Transverse colon (tissue), 4 donors: Measurements from ENCODE around the gene TTC28. TPM values are rescaled to one million over a fixed set of nuclear protein-coding genes. Genes with fewer than 3 reads are reported as not detected.

Source experiments
- DNase-seq: peaks from one replicate; pipeline ENCODE4 v3.0.0-alpha.2; 2019
- H3K27ac ChIP-seq, 4 donors: fragments of 200-600 bp; sonication (generic); 2 replicates each; pipeline ENCODE4 v1.5.1; 2016 to 2018; ENCODE audit warnings: inconsistent platforms in 4 of 4
- H3K27me3 ChIP-seq: fragments of 200-600 bp; sonication (generic); 2 replicates; pipeline ENCODE4 v1.5.1; 2017; ENCODE audit warnings: inconsistent platforms
- H3K36me3 ChIP-seq, 4 donors: fragments of 200-600 bp; sonication (generic); 2 replicates each; pipeline ENCODE4 v1.5.1; 2017 to 2019; ENCODE audit warnings: inconsistent platforms in 4 of 4
- H3K4me1 ChIP-seq, 4 donors: fragments of 200-600 bp; sonication (generic); 2 replicates each; pipeline ENCODE4 v1.5.1; 2017 to 2020; ENCODE audit warnings: inconsistent platforms in 4 of 4
- H3K4me3 ChIP-seq, 4 donors: fragments of 200-600 bp; sonication (generic); 1 replicate in 1 of 4; 2 replicates in 3 of 4; pipeline versions ENCODE4 v1.5.1 to v1.6.1; 2017 to 2019; ENCODE audit warnings: inconsistent platforms in 4 of 4
- H3K9me3 ChIP-seq, 2 donors: fragments of 200-600 bp; sonication (generic); 2 replicates each; pipeline ENCODE4 v1.5.1; 2017 to 2019; ENCODE audit warnings: inconsistent platforms in 2 of 2
- CTCF ChIP-seq, 5 experiments: fragments of 200-600 bp in 3 of 5; fragments of 450-650 bp in 2 of 5; sonication (generic) in 3 of 5; IDR thresholded peaks; 1 replicate in 2 of 5; 2 replicates in 3 of 5; pipeline ENCODE4 v1.5.1; 2016 to 2017; ENCODE audit warnings: antibody characterized with exemption in 5 of 5, inconsistent platforms in 3 of 5, mild to moderate bottlenecking in 2 of 5, moderate library complexity in 1 of 5
- EP300 ChIP-seq: sonication (generic); formaldehyde crosslinking; IDR thresholded peaks from one replicate; pipeline ENCODE4 v1.6.1; 2017; ENCODE audit warnings: antibody characterized with exemption, low read depth
- POLR2A ChIP-seq: fragments of 450-650 bp; IDR thresholded peaks from one replicate; pipeline ENCODE4 v1.6.1; 2016; ENCODE audit warnings: antibody characterized with exemption, mild to moderate bottlenecking, moderate library complexity
- POLR2AphosphoS5 ChIP-seq, 3 donors: sonication (generic); formaldehyde crosslinking; IDR thresholded peaks; one replicate each; pipeline ENCODE4 v1.6.1; 2016; ENCODE audit warnings: antibody characterized with exemption in 3 of 3
- WGBS, 2 donors: methylation state at CpG; one replicate each; pipeline ENCODE4 v1.1.5; 2018; ENCODE audit warnings: low coverage in 1 of 2; 5-methylcytosine and 5-hydroxymethylcytosine counted together
- in situ Hi-C, 4 donors: fragments of 200-750 bp; cut with MboI; loops; one replicate each; pipeline versions ENCODE4 v1.15.0 to v1.15.1; 2017; ENCODE audit warnings: low sequenced_read_pairs in 3 of 4, low pct_ligation_motif_present in 1 of 4, low pct_unique_long_range_greater_than_20kb in 1 of 4
- intact Hi-C: fragments of 100-400 bp; cut with DNase I; formaldehyde crosslinking; loops from one replicate; pipeline ENCODE4 v1.15.1; 2023; ENCODE audit warnings: low total_unique reads
- total RNA-seq, 4 donors: library from RNA; depleted of rRNA; stranded (reverse); fragments of >200 nt; gene quantifications; one replicate each; pipeline ENCODE4 v1.1.0, GENCODE V29; 2016

Gene TTC28
- total RNA-seq, 4 donors from 2014 or later: 7.6 to 84.2 (median 12.4) TPM

GRCh38 chr22:28604966-28605761 is 74.5 kb downstream of the TTC28 start:
- Histone ChIP-seq H3K36me3 (no peaks in the 10 kb centered on the region), H3K9me3 (no peaks in the 10 kb centered on the region), H3K27me3 (no peaks in the 10 kb centered on the region), H3K4me1 (peaks cover 0 to 17% (median 6%) of the 10 kb centered on the region in 4 donors), H3K27ac (no peak overlapping the region), H3K4me3 (no peak overlapping the region)
- intact Hi-C loops (loop anchor here (5.0 kb wide), 1 partner anchor 222 kb away; no protein-coding TSS in a partner anchor), in situ Hi-C loops (loop anchor here (5.0 to 25.0 kb wide), 5 partner anchors 222 to 432 kb away; no protein-coding TSS in a partner anchor)
- DNase-seq: no peak
- TF ChIP-seq POLR2AphosphoS5 (IDR thresholded peaks at IDR 0.05) (no peak), POLR2A (no peak), CTCF (IDR thresholded peaks at IDR 0.05) (no peak), EP300 (no peak)
- 44 to 69% methylated on average over 2 of the region's 2 CpGs for WGBS, 2 donors

GRCh38 chr22:28601915-28602314 is 77.7 kb downstream of the TTC28 start:
- H3K4me1 ChIP-seq: no peaks in the 10 kb centered on the region
- TF ChIP-seq POLR2A (no peak), CTCF (IDR thresholded peaks at IDR 0.05) (no peak), EP300 (no peak), POLR2AphosphoS5 (IDR thresholded peaks at IDR 0.05) (no peak)
- no peaks in the 10 kb centered on the region for H3K36me3 ChIP-seq
- H3K27ac ChIP-seq: no peak overlapping the region
- no peak for DNase-seq
- no peaks in the 10 kb centered on the region for H3K9me3 ChIP-seq
- in situ Hi-C loops (loop anchor here (5.0 to 25.0 kb wide), 5 partner anchors 225 to 435 kb away; no protein-coding TSS in a partner anchor), intact Hi-C loops (loop anchor here (5.0 kb wide), 1 partner anchor 225 kb away; no protein-coding TSS in a partner anchor)
- no peak overlapping the region for H3K4me3 ChIP-seq
- no peaks in the 10 kb centered on the region for H3K27me3 ChIP-seq

GRCh38 chr22:28600546-28601143 is 79.0 kb downstream of the TTC28 start:
- Histone ChIP-seq H3K9me3 (no peaks in the 10 kb centered on the region), H3K4me1 (no peaks in the 10 kb centered on the region), H3K36me3 (no peaks in the 10 kb centered on the region), H3K27ac (no peak overlapping the region), H3K27me3 (no peaks in the 10 kb centered on the region), H3K4me3 (no peak overlapping the region)
- TF ChIP-seq CTCF (IDR thresholded peaks at IDR 0.05) (peak; percentile 48 to 62 (median 59)), POLR2AphosphoS5 (IDR thresholded peaks at IDR 0.05) (no peak)
- DNase-seq: no peak
- 51% methylated on average over 3 of the region's 3 CpGs for WGBS, 2 donors
- in situ Hi-C loops (loop anchor here (5.0 to 25.0 kb wide), 5 partner anchors 227 to 437 kb away; no protein-coding TSS in a partner anchor), intact Hi-C loops (loop anchor here (5.0 kb wide), 1 partner anchor 227 kb away; no protein-coding TSS in a partner anchor)

- DNase-seq: no peak
- TF ChIP-seq EP300 (no peak), POLR2AphosphoS5 (IDR thresholded peaks at IDR 0.05) (no peak), CTCF (IDR thresholded peaks at IDR 0.05) (no peak), POLR2A (no peak)
- in situ Hi-C loops: loop anchor here (5.0 to 25.0 kb wide), 9 partner anchors 228 to 712 kb away; no protein-coding TSS in a partner anchor
- Histone ChIP-seq H3K27ac (no peak overlapping the region), H3K36me3 (no peaks in the 10 kb centered on the region), H3K4me3 (no peak overlapping the region), H3K4me1 (no peaks in the 10 kb centered on the region), H3K9me3 (no peaks in the 10 kb centered on the region), H3K27me3 (no peaks in the 10 kb centered on the region)
- intact Hi-C loops: loop anchor here (5.0 kb wide), 1 partner anchor 228 kb away; no protein-coding TSS in a partner anchor
- 46 to 69% methylated on average over 2 of the region's 2 CpGs for WGBS, 2 donors
These were observed 79.9 kb downstream of the TTC28 start for GRCh38 chr22:28599693-28600092.
